Posterior vena cava (tissue), 2 donors: ENCODE data around the gene GUCY2D. TPM values are rescaled to one million over a fixed set of nuclear protein-coding genes. Genes with fewer than 3 reads are reported as not detected.
A peak's percentile ranks its signal among the peaks of the same experiment; 100 is the strongest.
"Not testable (repeated sequence)": the region's sequence is repeated elsewhere in the genome, so short reads cannot be mapped to it uniquely, and the experiment has no call there.

Experiments
- DNase-seq: peaks from one replicate; pipeline ENCODE4 v3.0.0-alpha.2; 2020; ENCODE audit warnings: low spot score
- intact Hi-C, 2 donors: fragments of 100-400 bp; cut with DNase I; formaldehyde crosslinking; loops; one replicate each; pipeline versions ENCODE4 v1.14.1 to v1.14.2; 2022 to 2023
- total RNA-seq, 2 donors: library from RNA; stranded (reverse); fragmentation: NEBNext Ultra II Directional; extraction: Animal tissue kit (Norgen Biotek cat#: 25700); gene quantifications; one replicate each; pipeline ENCODE4 v1.2.1, GENCODE V29; 2021
- donor health status: DM: yes; HTN: yes; CAD: no.
- donor health status: DM: yes; HTN: yes; CAD: no.

GUCY2D gene
- total RNA-seq, 2 donors from 2014 or later: not detected

- intact Hi-C loops: no loop called here
- peak; percentile 61 for DNase-seq
Measured at GRCh38 chr17:8013731-8014557, 11.5 kb downstream of the GUCY2D start.

- intact Hi-C loops: no loop called here
- peak; percentile 42 for DNase-seq
Measured at GRCh38 chr17:8014558-8014850, 12.1 kb downstream of the GUCY2D start.

GRCh38 chr17:8015236-8015956, 13.0 kb downstream of the GUCY2D start:
- intact Hi-C loops: no loop called here
- peak; percentile 79 for DNase-seq

- peak; percentile 82 for DNase-seq
- intact Hi-C loops: no loop called here
Measured at GRCh38 chr17:8015957-8016631, 13.7 kb downstream of the GUCY2D start.

GRCh38 chr17:8016632-8017424, 14.4 kb downstream of the GUCY2D start:
- peak; percentile 82 for DNase-seq
- intact Hi-C loops: no loop called here

GRCh38 chr17:8018436-8018835, 16.0 kb downstream of the GUCY2D start:
- peak; percentile 5 for DNase-seq

GRCh38 chr17:8019166-8019565, 16.8 kb downstream of the GUCY2D start:
- DNase-seq: no peak
- intact Hi-C loops: no loop called here

More at GRCh38 chr17:8018436-8018835, 16.0 kb downstream of the GUCY2D start:
- intact Hi-C loops: no loop called here

- DNase-seq: no peak
- intact Hi-C loops: no loop called here
Measured at GRCh38 chr17:8019665-8020650, 17.5 kb downstream of the GUCY2D start.

- peak; percentile 25 for DNase-seq
- intact Hi-C loops: no loop called here
Measured at GRCh38 chr17:8020776-8021564, 18.6 kb downstream of the GUCY2D start.

- intact Hi-C loops: no loop called here
- DNase-seq: no peak
Measured at GRCh38 chr17:8021565-8022359, 19.3 kb downstream of the GUCY2D start.

- intact Hi-C loops: no loop called here
- no peak for DNase-seq
Measured at GRCh38 chr17:8022360-8023003, 20.1 kb downstream of the GUCY2D start.

- intact Hi-C loops: not testable (repeated sequence)
- peak; percentile 24 for DNase-seq
Measured at GRCh38 chr17:8024161-8024560, 21.7 kb downstream of the GUCY2D start.

- intact Hi-C loops: no loop called here
- DNase-seq: no peak
Measured at GRCh38 chr17:8025176-8025911, 22.9 kb downstream of the GUCY2D start.

GRCh38 chr17:8029121-8029520, 26.7 kb downstream of the GUCY2D start:
- DNase-seq: no peak
- intact Hi-C loops: no loop called here

- intact Hi-C loops: no loop called here
- no peak for DNase-seq
Measured at GRCh38 chr17:8031261-8031661, 28.8 kb downstream of the GUCY2D start.

- no peak for DNase-seq
- intact Hi-C loops: no loop called here
Measured at GRCh38 chr17:8031950-8032349, 29.5 kb downstream of the GUCY2D start.
